ENCODE measurements around the gene COL4A2.
A peak's percentile ranks its signal among the peaks of the same experiment; 100 is the strongest.
"Not testable (repeated sequence)": the region's sequence is repeated elsewhere in the genome, so short reads cannot be mapped to it uniquely, and the experiment has no call there.

Gene COL4A2

GRCh38 chr13:110525328-110526319, 218.5 kb downstream of the COL4A2 start:
- Mint-ChIP-seq H3K27me3 (peaks cover 19% of the 10 kb centered on the region), H3K4me1 (peaks cover 35% of the 10 kb centered on the region), H3K4me3 (peak overlapping the region in 1 of 2 donors; percentile 68), H3K27ac (peak overlapping the region in 1 of 2 donors; percentile 91), H3K9me3 (no peaks in the 10 kb centered on the region)
- DNase-seq: peak; percentile 25 to 34
- peak; percentile 74 for ATAC-seq

- no peak for DNase-seq
- H3K27ac Mint-ChIP-seq: no peak overlapping the region
- no peak for ATAC-seq
- no peak overlapping the region for H3K4me3 Mint-ChIP-seq
- peaks cover 30% of the 10 kb centered on the region for H3K4me1 Mint-ChIP-seq
- H3K27me3 Mint-ChIP-seq: peaks cover 19% of the 10 kb centered on the region
- H3K9me3 Mint-ChIP-seq: no peaks in the 10 kb centered on the region
Observed at GRCh38 chr13:110528371-110528770, 221.3 kb downstream of the COL4A2 start.

GRCh38 chr13:110528911-110529310, 221.8 kb downstream of the COL4A2 start:
- H3K27me3 Mint-ChIP-seq: peaks cover 19% of the 10 kb centered on the region
- peaks cover 30% of the 10 kb centered on the region for H3K4me1 Mint-ChIP-seq
- ATAC-seq (no peak), DNase-seq (no peak)
- H3K27ac Mint-ChIP-seq: no peak overlapping the region
- no peaks in the 10 kb centered on the region for H3K9me3 Mint-ChIP-seq
- no peak overlapping the region for H3K4me3 Mint-ChIP-seq

- Mint-ChIP-seq H3K4me3 (no peak overlapping the region), H3K27ac (no peak overlapping the region), H3K27me3 (peaks cover 15% of the 10 kb centered on the region), H3K9me3 (no peaks in the 10 kb centered on the region), H3K4me1 (peaks cover 22% of the 10 kb centered on the region)
- peak; percentile 54 for ATAC-seq
- DNase-seq: no peak
Observed at GRCh38 chr13:110529522-110530311, 222.6 kb downstream of the COL4A2 start.

GRCh38 chr13:110531100-110531499, 224.0 kb downstream of the COL4A2 start:
- ATAC-seq (no peak), DNase-seq (no peak)
- H3K27me3 Mint-ChIP-seq: peaks cover 1% of the 10 kb centered on the region
- H3K27ac Mint-ChIP-seq: no peak overlapping the region
- no peak overlapping the region for H3K4me3 Mint-ChIP-seq
- H3K9me3 Mint-ChIP-seq: no peaks in the 10 kb centered on the region
- peaks cover 14% of the 10 kb centered on the region for H3K4me1 Mint-ChIP-seq

- DNase-seq: no peak
- Mint-ChIP-seq H3K27ac (no peak overlapping the region), H3K9me3 (no peaks in the 10 kb centered on the region), H3K27me3 (no peaks in the 10 kb centered on the region), H3K4me3 (no peak overlapping the region), H3K4me1 (peaks cover 8% of the 10 kb centered on the region)
- no peak for ATAC-seq
Observed at GRCh38 chr13:110531671-110532083, 224.6 kb downstream of the COL4A2 start.

- ATAC-seq, DNase-seq, H3K4me3 Mint-ChIP-seq, H3K27ac Mint-ChIP-seq, H3K27me3 Mint-ChIP-seq, H3K9me3 Mint-ChIP-seq, H3K4me1 Mint-ChIP-seq: not testable (repeated sequence)
Observed at GRCh38 chr13:110532258-110532657, 225.2 kb downstream of the COL4A2 start.

GRCh38 chr13:110533771-110534670, 226.9 kb downstream of the COL4A2 start:
- DNase-seq: no peak
- no peaks in the 10 kb centered on the region for H3K9me3 Mint-ChIP-seq

GRCh38 chr13:110535526-110535925, 228.4 kb downstream of the COL4A2 start:
- H3K4me1 Mint-ChIP-seq: peaks cover 16% of the 10 kb centered on the region
- H3K4me3 Mint-ChIP-seq: peak overlapping the region in 1 of 2 donors; percentile 18
- H3K27me3 Mint-ChIP-seq: no peaks in the 10 kb centered on the region
- H3K27ac Mint-ChIP-seq: no peak overlapping the region
- ATAC-seq (no peak), DNase-seq (no peak)
- no peaks in the 10 kb centered on the region for H3K9me3 Mint-ChIP-seq

More at GRCh38 chr13:110533771-110534670, 226.9 kb downstream of the COL4A2 start:
- Mint-ChIP-seq H3K4me1 (peaks cover 16% of the 10 kb centered on the region), H3K4me3 (no peak overlapping the region), H3K27ac (peak overlapping the region in 1 of 2 donors; percentile 76), H3K27me3 (no peaks in the 10 kb centered on the region)
- no peak for ATAC-seq

GRCh38 chr13:110536006-110536693, 229.1 kb downstream of the COL4A2 start:
- DNase-seq (no peak), ATAC-seq (no peak)
- no peaks in the 10 kb centered on the region for H3K27me3 Mint-ChIP-seq
- H3K27ac Mint-ChIP-seq: peak overlapping the region; percentile 14 to 19
- H3K4me3 Mint-ChIP-seq: no peak overlapping the region
- H3K9me3 Mint-ChIP-seq: no peaks in the 10 kb centered on the region
- peaks cover 16% of the 10 kb centered on the region for H3K4me1 Mint-ChIP-seq

- H3K27me3 Mint-ChIP-seq: no peaks in the 10 kb centered on the region
- DNase-seq (no peak), ATAC-seq (no peak)
- no peak overlapping the region for H3K4me3 Mint-ChIP-seq
- no peak overlapping the region for H3K27ac Mint-ChIP-seq
- no peaks in the 10 kb centered on the region for H3K9me3 Mint-ChIP-seq
- H3K4me1 Mint-ChIP-seq: peaks cover 16% of the 10 kb centered on the region
Observed at GRCh38 chr13:110538632-110539031, 231.5 kb downstream of the COL4A2 start.

- no peak for ATAC-seq
- Mint-ChIP-seq H3K27me3 (no peaks in the 10 kb centered on the region), H3K4me1 (peaks cover 16% of the 10 kb centered on the region), H3K27ac (no peak overlapping the region), H3K4me3 (no peak overlapping the region), H3K9me3 (peaks cover 2 to 5% of the 10 kb centered on the region in 2 donors)
- no peak for DNase-seq
Observed at GRCh38 chr13:110539894-110540293, 232.8 kb downstream of the COL4A2 start.

GRCh38 chr13:110540871-110541525, 233.9 kb downstream of the COL4A2 start:
- Mint-ChIP-seq H3K27ac (no peak overlapping the region), H3K9me3 (peaks cover 7% of the 10 kb centered on the region in 2 donors), H3K4me3 (no peak overlapping the region), H3K4me1 (peaks cover 10% of the 10 kb centered on the region), H3K27me3 (no peaks in the 10 kb centered on the region)
- ATAC-seq: no peak
- DNase-seq: no peak

- H3K9me3 Mint-ChIP-seq: peaks cover 7% of the 10 kb centered on the region in 2 donors
- no peak for ATAC-seq
- H3K4me1 Mint-ChIP-seq: peaks cover 10% of the 10 kb centered on the region
- H3K4me3 Mint-ChIP-seq: no peak overlapping the region
- no peak overlapping the region for H3K27ac Mint-ChIP-seq
- no peak for DNase-seq
- H3K27me3 Mint-ChIP-seq: no peaks in the 10 kb centered on the region
Observed at GRCh38 chr13:110541526-110541920, 234.4 kb downstream of the COL4A2 start.
